Transverse colon (tissue), 4 donors: ENCODE measurements around the gene TRUB1. TPM values are rescaled to one million over a fixed set of nuclear protein-coding genes. Genes with fewer than 3 reads are reported as not detected.

Experiments used
- DNase-seq: peaks from one replicate; pipeline ENCODE4 v3.0.0-alpha.2; 2019
- H3K27ac ChIP-seq, 4 donors: fragments of 200-600 bp; sonication (generic); 2 replicates each; pipeline ENCODE4 v1.5.1; 2016 to 2018; ENCODE audit warnings: inconsistent platforms in 4 of 4
- H3K27me3 ChIP-seq: fragments of 200-600 bp; sonication (generic); 2 replicates; pipeline ENCODE4 v1.5.1; 2017; ENCODE audit warnings: inconsistent platforms
- H3K36me3 ChIP-seq, 4 donors: fragments of 200-600 bp; sonication (generic); 2 replicates each; pipeline ENCODE4 v1.5.1; 2017 to 2019; ENCODE audit warnings: inconsistent platforms in 4 of 4
- H3K4me1 ChIP-seq, 4 donors: fragments of 200-600 bp; sonication (generic); 2 replicates each; pipeline ENCODE4 v1.5.1; 2017 to 2020; ENCODE audit warnings: inconsistent platforms in 4 of 4
- H3K4me3 ChIP-seq, 4 donors: fragments of 200-600 bp; sonication (generic); 1 replicate in 1 of 4; 2 replicates in 3 of 4; pipeline versions ENCODE4 v1.5.1 to v1.6.1; 2017 to 2019; ENCODE audit warnings: inconsistent platforms in 4 of 4
- H3K9me3 ChIP-seq, 2 donors: fragments of 200-600 bp; sonication (generic); 2 replicates each; pipeline ENCODE4 v1.5.1; 2017 to 2019; ENCODE audit warnings: inconsistent platforms in 2 of 2
- CTCF ChIP-seq, 5 experiments: fragments of 200-600 bp in 3 of 5; fragments of 450-650 bp in 2 of 5; sonication (generic) in 3 of 5; IDR thresholded peaks; 1 replicate in 2 of 5; 2 replicates in 3 of 5; pipeline ENCODE4 v1.5.1; 2016 to 2017; ENCODE audit warnings: antibody characterized with exemption in 5 of 5, inconsistent platforms in 3 of 5, mild to moderate bottlenecking in 2 of 5, moderate library complexity in 1 of 5
- EP300 ChIP-seq: sonication (generic); formaldehyde crosslinking; IDR thresholded peaks from one replicate; pipeline ENCODE4 v1.6.1; 2017; ENCODE audit warnings: antibody characterized with exemption, low read depth
- POLR2A ChIP-seq: fragments of 450-650 bp; IDR thresholded peaks from one replicate; pipeline ENCODE4 v1.6.1; 2016; ENCODE audit warnings: antibody characterized with exemption, mild to moderate bottlenecking, moderate library complexity
- POLR2AphosphoS5 ChIP-seq, 3 donors: sonication (generic); formaldehyde crosslinking; IDR thresholded peaks; one replicate each; pipeline ENCODE4 v1.6.1; 2016; ENCODE audit warnings: antibody characterized with exemption in 3 of 3
- WGBS, 2 donors: methylation state at CpG; one replicate each; pipeline ENCODE4 v1.1.5; 2018; ENCODE audit warnings: low coverage in 1 of 2; 5-methylcytosine and 5-hydroxymethylcytosine counted together
- in situ Hi-C, 4 donors: fragments of 200-750 bp; cut with MboI; loops; one replicate each; pipeline versions ENCODE4 v1.15.0 to v1.15.1; 2017; ENCODE audit warnings: low sequenced_read_pairs in 3 of 4, low pct_ligation_motif_present in 1 of 4, low pct_unique_long_range_greater_than_20kb in 1 of 4
- intact Hi-C: fragments of 100-400 bp; cut with DNase I; formaldehyde crosslinking; loops from one replicate; pipeline ENCODE4 v1.15.1; 2023; ENCODE audit warnings: low total_unique reads
- total RNA-seq, 4 donors: library from RNA; depleted of rRNA; stranded (reverse); fragments of >200 nt; gene quantifications; one replicate each; pipeline ENCODE4 v1.1.0, GENCODE V29; 2016

TRUB1 gene
- total RNA-seq, 4 donors from 2014 or later: 14.6 to 40.0 (median 21.1) TPM

GRCh38 chr10:114917459-114917858 lies 20.5 kb upstream of the TRUB1 start:
- in situ Hi-C loops: no loop called here
- no peak for DNase-seq
- Histone ChIP-seq H3K36me3 (no peaks in the 10 kb centered on the region), H3K4me1 (no peaks in the 10 kb centered on the region), H3K9me3 (no peaks in the 10 kb centered on the region), H3K27me3 (no peaks in the 10 kb centered on the region), H3K4me3 (no peak overlapping the region), H3K27ac (no peak overlapping the region)
- 84% methylated on average over 1 of the region's 1 CpG; no CpG with 5 or more reads in 1 of the 2 donors for WGBS, 2 donors
- intact Hi-C loops: no loop called here
- no peak for TF ChIP-seq EP300
- TF ChIP-seq POLR2AphosphoS5 (IDR thresholded peaks at IDR 0.05): no peak
- no peak for TF ChIP-seq POLR2A
- TF ChIP-seq CTCF (IDR thresholded peaks at IDR 0.05): no peak

GRCh38 chr10:114917927-114918672 lies 19.9 kb upstream of the TRUB1 start:
- no peaks in the 10 kb centered on the region for H3K4me1 ChIP-seq
- no peaks in the 10 kb centered on the region for H3K36me3 ChIP-seq
- H3K4me3 ChIP-seq: no peak overlapping the region
- 51 to 62% methylated on average over 3 of the region's 3 CpGs for WGBS, 2 donors
- in situ Hi-C loops: no loop called here
- no peak for TF ChIP-seq POLR2A
- no peak for TF ChIP-seq EP300
- TF ChIP-seq CTCF (IDR thresholded peaks at IDR 0.05): no peak
- TF ChIP-seq POLR2AphosphoS5 (IDR thresholded peaks at IDR 0.05): no peak
- intact Hi-C loops: no loop called here
- no peak for DNase-seq
- H3K27me3 ChIP-seq: no peaks in the 10 kb centered on the region
- H3K27ac ChIP-seq: no peak overlapping the region
- no peaks in the 10 kb centered on the region for H3K9me3 ChIP-seq

- intact Hi-C loops (no loop called here), in situ Hi-C loops (no loop called here)
- Histone ChIP-seq H3K27me3 (no peaks in the 10 kb centered on the region), H3K9me3 (no peaks in the 10 kb centered on the region), H3K27ac (no peak overlapping the region), H3K36me3 (no peaks in the 10 kb centered on the region), H3K4me1 (no peaks in the 10 kb centered on the region), H3K4me3 (no peak overlapping the region)
- TF ChIP-seq POLR2A (no peak), CTCF (IDR thresholded peaks at IDR 0.05) (no peak)
- 65 to 75% methylated on average over 1 of the region's 1 CpG for WGBS, 2 donors
- DNase-seq: no peak
Measured at GRCh38 chr10:114920459-114920858, 17.5 kb upstream of the TRUB1 start.

GRCh38 chr10:114922003-114922402 lies 16.0 kb upstream of the TRUB1 start:
- WGBS, 2 donors: 62 to 71% methylated on average over 4 of the region's 4 CpGs
- H3K9me3 ChIP-seq: no peaks in the 10 kb centered on the region

More at GRCh38 chr10:114922003-114922402, 16.0 kb upstream of the TRUB1 start:
- DNase-seq: no peak
- intact Hi-C loops (no loop called here), in situ Hi-C loops (no loop called here)
- Histone ChIP-seq H3K36me3 (no peaks in the 10 kb centered on the region), H3K4me1 (no peaks in the 10 kb centered on the region), H3K4me3 (no peak overlapping the region), H3K27me3 (no peaks in the 10 kb centered on the region), H3K27ac (no peak overlapping the region)
- TF ChIP-seq POLR2A (no peak), CTCF (IDR thresholded peaks at IDR 0.05) (no peak), POLR2AphosphoS5 (IDR thresholded peaks at IDR 0.05) (no peak), EP300 (no peak)
